ENCODE measurements around the gene ZNF568.

- TF ChIP-seq POLR2AphosphoS5 (IDR thresholded peaks at IDR 0.05), result no peak
- no peak for TF ChIP-seq CTCF (IDR thresholded peaks at IDR 0.05)
These were observed 2.0 kb downstream of the ZNF568 start for GRCh38 chr19:36918090-36918489.
